Measurements from ENCODE around the gene RALB. TPM values are rescaled to one million over a fixed set of nuclear protein-coding genes. Genes with fewer than 3 reads are reported as not detected.
"Not testable (repeated sequence)": the region's sequence is repeated elsewhere in the genome, so short reads cannot be mapped to it uniquely, and the experiment has no call there.

The RALB gene
- total RNA-seq, 1 donor from 2014 or later, result 41.7 TPM

DNA sequence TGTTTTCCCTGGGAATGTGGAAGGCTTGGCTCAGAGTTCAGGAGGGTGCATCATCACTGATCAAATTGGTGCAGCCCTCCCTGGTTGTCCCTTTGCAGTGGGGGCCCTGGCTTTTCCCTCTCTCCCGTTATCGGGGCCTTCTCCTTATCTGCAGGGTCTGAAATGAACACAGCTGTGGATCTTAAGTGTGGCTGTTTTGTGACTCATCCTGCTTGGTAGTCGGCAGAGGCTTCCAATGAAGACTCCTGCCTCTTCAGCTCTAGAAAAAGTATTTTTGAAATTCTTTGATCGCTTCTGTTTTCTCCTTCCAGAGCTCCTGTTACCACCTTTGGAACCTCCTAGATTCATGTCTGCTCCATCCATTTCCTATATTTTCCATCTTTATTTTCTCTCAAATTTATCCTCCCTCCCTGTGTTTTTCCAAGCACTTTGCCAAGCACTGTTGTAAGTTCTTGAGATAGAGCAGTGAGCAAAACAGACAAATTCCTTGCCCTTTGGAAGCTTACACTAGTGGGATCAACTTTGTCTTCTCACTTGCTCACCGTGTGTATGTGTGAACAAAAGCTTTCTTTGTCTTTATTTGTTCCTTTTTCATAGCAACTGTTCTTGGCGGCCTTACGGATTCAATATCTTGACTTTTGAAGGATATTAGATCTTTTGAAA is 45.7 kb downstream of the RALB start:
- DNase-seq, result no peak

DNA sequence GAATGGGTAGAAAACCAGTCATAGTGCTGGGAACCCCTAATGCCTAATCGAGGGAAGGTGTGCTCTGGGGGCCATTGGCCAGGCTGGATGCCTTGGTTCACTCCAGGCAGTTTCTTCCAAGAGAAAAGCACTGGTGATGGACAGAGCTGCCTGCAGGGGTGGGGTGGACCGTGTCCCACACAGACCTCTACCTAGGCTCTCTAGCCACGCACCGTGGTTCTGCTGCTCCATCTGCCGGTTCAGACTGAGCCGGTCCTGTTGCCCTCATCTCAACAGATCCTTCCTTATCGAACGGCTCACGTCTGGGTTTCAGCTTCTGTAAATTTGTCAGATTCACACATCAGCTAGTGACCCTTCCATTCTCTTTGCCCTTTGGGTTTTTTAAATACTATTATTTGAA is 46.4 kb downstream of the RALB start:
- DNase-seq, result no peak

DNA sequence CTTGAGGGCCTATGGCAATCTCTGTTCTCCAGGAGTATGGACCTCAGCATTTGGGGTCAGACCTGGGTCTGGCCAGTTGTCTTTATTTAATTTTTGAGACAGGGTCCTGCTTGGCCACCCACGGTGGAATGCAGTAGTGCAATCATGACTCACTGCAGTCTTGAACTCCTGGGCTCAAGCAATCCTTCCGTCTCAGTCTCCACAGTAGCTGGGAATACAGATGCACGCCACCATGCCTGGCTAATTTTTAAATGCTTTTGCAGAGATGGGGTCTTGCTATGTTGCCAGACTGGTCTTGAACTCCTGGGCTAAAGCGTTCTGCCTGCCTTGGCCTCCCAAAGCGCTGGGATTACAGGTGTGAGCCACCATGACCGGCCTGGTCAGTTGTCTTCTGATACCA is 46.9 kb downstream of the RALB start:
- no peak for DNase-seq

DNA sequence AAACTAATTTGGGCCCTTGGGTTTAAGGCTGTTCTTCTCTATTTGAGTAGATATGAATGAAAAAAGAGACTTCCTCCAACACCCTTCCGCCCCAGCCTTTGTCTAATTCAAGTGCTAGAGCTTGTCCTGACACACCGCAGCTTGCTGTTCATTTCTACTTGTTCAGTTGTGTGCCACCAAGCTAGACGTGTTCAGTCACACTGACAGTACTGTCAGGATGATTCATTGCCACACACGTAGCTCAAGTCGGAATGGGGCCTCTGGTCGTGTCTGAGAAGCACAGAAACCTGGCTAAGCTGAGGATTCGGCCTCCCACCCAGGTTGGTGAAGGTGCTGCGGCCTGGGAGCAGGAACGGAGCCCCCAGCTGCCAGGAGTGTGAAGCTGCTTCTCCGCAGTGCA is 47.7 kb downstream of the RALB start:
- DNase-seq, result no peak

DNA sequence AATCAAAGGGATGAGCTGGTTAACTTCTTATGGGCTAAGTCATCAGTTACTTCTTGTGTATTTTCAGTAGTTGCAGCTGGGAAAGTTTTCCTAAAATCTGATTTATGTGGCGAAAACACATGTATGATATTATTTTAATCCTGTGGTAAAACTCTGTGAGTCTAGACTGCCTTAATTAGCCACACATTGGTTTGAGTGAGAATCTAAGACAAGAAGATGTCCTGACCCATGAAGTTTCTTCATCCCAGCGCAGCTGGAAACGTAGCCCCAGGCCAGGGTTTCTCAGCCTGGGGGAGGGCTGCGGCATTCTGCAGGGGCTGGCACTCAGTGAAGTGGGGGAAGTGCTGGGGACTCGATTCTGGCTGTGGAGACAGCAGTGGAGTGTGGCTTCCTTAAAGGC is 48.6 kb downstream of the RALB start:
- peak; percentile 51 for DNase-seq

DNA sequence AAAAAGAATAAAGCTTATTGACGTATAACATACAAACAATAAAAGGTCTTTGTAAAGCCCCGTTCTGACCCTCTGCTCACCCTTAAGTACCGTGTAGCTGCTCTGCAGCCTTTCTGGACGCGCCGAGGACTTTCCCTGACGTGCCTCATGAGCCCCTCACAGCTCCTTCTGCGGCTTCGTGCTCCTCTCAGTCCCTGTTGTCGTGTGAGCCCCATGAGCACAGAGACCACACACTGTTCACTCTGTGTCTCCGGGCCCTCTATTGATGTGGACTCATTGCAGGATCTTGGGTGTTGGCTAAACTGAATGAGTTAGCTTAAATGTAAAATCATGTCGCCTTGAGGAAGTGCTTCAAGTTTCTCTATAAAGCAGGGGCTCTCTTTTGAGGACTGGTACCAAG is 49.6 kb downstream of the RALB start:
- no peak for DNase-seq

DNA sequence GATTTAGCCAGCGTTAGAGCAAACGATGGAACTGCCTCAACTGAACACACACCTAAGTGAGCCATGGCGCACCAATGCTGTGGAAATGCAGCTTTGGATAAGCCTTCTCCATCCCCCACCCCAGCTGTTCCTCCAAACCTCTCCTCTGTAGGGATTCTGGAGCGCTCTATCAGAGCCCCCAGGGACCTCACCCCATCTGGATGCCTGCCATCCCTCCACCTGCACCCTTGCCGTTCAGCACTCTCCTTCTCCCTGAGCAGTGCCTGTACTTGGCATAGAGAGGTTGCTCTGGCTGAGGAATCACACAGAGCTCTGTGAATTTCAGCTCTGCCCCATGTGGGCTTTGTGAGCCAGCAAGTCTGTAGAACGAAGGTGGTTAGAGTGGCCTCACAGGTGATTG is 50.5 kb downstream of the RALB start:
- no peak for DNase-seq

DNA sequence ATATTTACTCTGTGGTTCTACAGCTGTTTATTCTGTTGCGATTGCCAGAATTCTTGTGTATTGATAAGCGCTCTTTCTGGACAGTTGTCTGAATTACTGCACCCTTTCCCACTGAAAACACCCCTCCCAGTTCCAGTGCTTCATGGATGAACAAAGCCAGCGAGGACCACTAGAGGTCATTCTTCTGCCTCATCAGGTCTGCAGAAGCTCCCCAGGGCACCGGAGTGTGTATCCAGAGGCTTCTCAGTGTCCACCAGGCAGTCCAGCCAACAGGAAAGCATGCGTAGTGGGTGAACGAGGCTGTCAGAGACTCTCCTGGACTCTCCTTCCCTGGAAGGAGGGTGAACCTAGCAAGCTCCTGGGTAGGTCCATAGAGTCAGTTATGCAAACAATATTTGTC is 52.6 kb downstream of the RALB start:
- DNase-seq, result no peak

DNA sequence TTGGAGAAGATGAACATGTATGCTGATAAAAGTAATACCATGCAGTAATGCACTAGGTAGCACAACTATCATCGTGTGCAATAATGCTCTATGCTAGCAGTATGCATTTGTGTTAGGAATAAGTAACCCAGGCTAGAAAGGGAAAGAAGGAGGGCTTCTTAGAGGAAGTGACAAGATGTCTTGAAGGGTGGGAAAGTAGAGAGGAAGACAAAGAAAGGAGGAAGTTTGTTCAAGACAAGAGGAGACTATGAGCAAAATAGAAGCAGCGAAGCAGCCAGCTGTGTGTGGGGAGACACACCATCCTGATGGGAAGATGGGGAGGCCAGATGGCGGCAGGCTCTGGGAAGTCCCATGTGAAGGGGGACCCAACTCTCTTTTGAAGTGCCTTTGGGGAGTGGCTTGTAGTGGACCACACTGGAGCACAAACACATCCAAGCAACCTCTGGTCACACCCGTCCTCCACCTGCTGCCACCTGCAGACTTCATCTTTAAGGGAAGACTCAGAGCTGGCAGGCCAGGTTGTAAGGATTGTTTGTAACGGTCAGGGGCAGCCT is 53.4 kb downstream of the RALB start:
- no peak for DNase-seq

DNA sequence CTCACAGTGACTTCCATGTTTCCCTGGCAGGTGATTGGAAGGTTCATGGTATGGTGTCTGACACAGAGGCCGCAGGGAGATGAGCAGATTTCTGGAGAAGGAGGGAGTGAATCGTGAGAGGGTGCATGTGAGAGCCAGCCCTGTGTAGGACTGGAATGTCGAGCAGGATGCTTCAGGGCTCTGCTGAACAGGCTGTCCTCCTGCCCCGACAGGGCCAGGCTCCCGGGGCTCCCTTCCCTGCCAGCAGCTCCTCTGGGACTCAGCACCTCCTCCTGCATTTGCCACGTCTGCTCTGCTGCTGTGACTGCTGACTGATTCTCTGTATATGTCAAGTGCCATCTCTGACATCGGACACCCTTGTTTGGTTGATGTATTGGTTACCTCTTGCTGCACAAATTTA is 54.8 kb downstream of the RALB start:
- no peak for DNase-seq

DNA sequence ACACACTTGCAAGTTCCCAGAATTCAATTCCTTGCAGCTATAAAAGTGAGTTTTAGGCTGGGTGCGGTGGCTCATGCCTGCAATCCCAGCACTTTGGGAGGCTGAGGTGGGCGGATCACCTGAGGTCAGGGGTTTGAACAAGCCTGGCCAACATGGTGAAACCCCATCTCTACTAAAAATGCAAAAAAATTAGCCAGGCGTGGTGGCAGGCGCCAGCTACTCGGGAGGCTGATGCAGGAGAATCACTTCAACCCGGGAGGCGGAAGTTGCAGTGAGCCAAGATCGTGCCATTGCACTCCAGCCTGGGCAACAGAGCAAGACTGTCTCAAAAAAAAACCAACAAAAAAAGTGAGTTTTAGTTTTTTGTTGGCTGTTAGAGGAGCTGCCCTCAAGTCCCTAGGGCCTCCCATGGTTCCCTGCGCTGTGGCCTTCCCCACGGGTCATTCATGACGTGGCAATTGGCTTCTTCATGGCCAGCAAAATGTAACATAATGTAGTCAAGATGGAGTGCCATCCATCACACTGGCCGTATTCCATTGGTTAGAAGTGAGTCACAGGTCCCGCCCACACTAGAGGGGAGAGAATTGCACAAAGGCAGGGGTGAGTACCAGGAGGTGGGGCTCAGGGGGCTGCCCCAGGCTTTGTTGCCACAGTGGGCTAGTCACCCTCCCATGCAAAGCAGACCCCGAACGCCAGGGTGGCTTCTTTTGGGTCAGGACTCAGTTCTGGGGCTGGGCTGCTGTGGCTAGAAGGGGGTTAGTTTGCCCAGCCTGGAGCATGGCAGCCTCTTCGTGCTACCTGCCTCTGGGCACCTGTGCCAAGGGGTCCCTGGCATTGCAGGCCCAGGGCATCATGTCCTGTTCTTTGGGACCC is 55.6 kb downstream of the RALB start:
- DNase-seq, result no peak

DNA sequence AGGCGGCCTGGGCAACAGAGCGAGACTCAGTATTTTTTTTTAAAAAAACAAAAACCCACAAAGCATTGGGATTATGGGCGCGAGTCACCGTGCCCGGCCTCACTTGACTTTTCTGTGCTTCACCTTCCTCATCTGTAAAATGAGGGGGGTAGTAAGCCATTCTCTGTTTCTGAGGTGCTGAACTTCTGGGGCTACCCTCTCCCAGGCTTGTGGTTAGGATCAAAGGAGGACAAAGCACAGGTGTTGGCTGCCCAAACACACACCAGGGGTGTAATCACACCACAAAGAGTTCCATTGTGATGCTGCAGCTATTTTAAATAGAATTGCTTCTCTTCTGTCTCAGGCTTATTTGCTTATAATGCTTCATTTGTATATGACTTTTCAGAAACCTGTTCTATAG is 57.5 kb downstream of the RALB start:
- no peak for DNase-seq

DNA sequence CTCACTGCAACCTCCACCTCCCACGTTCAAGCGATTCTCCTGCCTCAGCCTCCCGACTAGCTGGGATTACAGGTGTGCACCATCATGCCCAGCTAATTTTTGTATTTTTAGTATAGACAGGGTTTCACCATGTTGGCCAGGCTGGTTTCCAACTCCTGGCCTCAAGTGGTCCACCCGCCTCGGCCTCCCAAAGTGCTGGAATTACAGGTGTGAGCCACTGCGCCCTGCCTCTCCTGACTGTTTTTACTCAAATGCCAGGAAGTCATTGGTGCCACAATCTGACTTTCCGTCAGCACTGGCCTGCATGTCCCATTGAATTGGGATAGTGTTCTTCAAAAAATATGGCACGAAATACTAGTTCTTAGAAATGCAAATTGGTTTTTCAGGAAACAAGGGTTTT is 58.2 kb downstream of the RALB start:
- not testable (repeated sequence) for DNase-seq

DNA sequence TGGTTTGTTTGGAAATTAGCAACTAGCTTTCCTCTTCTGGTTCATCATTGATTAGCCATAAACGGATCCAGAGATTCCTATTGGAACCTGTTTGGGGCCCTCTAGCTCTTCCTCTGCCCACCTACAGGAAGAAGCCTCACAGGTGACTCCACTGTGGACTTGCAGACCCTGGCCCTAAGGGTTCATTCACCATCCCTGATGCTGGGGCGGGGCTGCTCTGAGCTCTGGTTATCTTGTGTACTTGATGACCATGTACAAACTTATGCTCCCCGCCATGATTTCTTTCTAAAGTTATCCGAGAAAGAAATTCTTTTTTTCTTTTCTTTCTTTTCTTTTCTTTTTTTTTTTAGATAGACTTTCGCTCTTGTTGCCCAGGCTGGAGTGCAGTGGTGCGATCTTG is 59.4 kb downstream of the RALB start:
- DNase-seq, result no peak

DNA sequence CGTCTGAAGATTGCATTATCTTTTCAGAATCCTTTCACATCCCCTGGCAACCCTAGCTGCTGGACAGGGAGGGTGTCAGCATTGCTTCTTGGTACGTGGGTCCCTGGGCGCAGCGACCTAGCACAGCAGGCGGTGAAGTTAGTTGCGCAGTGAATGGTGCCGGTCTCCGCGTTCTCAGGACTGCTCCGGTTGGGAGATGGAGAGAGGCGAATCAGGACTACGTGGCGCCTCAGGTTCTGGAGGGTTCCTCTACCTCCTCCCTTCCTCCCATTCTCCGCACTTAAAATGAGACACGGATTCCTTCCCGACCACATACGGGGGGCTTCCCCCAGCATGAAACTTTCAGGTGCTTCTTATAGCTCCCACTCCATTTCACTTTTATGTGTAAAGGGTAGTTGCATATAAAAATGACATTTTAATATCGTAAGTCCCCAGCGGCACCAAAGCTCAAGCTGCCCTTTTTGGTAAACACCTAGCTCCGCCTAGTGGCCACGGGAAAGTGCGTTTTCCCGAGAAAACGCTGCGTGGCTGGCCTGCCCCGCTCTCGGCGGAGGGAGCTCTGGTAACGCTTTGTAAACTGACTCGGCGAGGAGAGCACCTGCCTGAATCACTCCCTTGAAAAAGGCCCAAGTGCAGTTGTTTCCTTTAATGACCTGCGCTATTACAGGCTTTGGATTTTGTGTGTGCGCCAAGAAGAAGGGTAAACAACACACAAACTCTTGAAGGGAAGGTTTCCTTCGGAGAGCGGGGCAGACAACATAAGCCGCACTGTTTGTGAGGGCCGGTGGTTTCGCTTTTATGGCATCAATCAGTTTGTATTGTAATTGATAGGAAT is 60.4 kb downstream of the RALB start:
- peak; percentile 74 for DNase-seq

DNA sequence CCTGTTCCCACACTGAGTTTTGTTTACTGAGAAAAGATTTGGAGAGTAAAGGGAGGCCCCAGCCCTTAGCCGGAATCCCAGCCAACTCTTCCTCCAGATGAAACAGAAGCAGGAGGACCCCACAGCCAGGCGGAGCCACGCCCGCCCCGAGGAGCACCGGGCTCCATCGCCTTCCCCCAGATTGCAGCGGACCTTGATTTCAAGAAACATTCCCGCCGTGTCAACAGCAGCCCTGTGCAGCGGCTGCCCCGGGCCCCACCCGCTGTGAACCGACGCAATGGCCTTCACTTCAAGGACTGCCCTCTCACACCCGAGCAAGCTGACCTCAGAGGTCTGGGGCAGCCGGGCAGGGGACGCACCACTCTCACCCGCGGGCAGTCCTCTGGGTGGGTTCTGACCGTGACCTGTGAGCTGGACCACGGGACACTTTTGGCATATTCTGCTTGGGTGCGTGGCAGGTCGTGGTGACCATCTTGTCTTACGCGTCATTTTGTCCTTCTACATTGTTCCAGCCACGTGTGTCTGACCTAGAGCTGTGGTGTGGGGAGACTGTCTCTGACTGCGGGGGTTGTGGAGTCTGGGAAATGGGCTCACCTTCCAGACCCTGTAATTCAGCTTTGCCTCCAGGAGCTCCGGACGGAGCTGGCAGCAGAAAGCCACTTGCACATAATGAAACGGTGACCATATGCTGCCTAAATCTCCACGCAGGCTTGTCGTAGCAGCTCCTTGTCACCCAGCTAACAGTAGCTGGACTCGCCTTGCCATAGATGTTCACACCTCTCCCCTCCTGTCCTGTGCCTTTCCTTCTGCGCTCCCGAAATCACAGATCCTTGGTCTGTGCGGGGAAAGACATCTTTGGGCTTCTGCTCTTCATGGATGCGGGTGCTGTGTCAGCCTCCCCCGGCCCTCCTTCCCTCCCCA is 61.3 kb downstream of the RALB start:
- no peak for DNase-seq

DNA sequence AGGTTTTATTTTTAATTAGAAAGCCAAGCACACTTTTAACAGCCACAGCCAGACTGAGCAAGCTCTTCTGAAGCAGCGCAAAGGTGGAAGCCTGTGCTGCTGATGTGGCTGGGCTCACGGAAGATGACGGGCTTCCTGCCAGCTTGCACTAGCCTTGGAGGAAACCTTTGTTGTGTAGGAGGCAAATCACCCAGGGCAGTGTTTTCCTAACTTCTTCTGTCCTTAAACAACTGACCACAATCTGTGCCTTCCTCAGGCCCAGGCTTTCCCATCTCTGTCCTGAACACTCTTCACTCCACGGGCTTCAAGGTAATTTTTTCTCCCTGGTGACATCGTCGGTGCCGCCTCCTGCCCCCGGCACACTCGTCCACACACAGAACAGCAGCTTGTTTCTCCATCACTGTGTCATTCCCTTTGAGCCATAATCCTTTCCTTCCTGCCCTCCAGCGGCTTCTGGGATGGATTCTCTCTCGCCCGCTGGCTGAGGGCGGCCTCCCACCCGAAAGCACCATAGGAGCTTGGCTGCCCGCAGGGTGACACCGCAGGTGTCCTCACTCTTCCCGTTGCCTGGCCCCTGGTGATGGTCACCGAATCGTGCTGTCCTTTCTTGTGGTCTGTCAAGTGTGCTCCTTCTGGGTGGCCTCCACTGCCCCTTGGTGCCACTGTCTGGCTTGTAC is 62.2 kb downstream of the RALB start:
- DNase-seq, result peak; percentile 3

DNA sequence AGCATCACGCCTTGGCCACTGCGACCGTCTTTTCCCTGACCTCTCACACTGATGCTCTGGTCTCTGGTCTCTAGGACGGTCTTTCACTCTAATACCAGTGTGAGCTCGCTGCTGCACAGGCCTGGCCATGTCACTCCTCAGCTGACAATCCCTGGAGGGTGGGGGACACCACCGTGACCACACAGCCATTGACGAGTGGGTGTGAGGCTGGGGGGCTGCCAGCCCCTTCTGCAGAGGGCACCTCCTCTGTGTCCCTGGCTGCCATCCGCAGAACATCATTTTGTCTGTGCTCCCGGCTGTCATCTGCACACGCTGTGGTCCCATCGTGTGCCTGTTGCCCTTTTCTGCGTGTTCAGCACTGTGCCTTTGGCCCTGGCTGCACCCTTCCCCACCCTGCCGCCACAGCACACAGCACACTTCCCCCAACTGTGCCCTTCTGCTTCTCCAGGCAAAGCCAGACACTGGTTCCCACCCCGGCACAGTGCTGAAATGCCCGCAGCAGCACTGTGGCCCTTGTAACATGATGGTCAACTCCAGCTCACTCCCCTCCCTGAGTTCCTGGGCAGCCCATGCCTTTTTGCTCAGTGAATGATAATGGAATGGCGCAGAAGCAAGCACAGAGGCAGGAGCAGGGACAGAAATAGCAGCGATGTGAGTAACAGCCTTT is 62.8 kb downstream of the RALB start:
- DNase-seq, result no peak

DNA sequence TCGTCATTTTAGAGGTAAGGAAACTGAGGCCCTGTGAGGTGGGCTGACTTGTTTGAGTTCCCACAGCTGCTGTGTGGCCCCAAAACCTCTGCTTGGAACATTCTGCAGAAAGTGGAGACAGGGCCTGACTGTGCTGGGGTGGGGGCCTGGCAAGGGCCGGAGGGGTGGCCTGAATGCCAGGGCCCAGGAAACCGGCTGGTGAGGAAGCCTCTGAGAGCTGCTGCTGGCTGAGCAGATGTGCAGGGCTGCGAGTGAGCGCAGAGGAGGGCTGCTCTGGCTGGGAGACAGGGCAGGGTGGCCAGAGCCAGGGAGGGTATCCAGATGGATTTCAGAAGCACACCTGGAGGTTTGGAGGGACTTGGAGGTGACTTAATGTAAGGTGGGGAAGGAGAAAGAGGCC is 63.4 kb downstream of the RALB start:
- DNase-seq, result no peak

DNA sequence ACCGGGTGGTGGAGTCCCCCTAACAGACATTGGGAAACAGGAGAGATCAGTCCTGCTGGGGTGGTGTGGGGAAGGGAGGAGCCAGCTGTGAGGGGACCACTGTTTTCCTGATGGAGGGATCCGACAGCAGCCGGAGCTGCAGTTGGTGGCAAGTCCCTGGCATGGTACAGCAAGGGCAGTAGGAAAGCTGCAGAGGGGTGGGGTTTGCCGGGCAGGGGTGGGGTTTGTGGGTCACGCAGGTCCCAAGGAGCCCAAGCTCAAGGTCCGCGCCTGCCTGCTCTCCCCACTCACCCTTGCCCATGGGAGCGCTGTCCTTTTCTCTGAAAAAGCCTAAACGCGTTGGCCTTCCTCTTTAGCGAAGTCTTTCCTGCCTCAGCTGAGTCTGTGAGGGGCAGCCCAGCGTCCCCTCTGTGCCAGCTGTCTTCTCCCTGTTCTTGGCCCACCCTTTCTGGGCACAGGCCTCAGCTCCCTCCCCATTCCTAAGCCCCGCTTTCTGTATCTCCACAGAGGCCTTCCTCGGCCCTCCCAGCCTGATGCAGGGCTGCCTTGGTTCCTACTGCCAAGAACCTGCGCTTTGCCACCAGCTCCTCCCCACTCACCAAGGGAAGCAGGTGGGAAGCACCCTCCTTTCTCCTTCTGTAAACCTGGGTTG is 64.0 kb downstream of the RALB start:
- no peak for DNase-seq
